Measurements from ENCODE around the gene INPP5F. TPM values are rescaled to one million over a fixed set of nuclear protein-coding genes. Genes with fewer than 3 reads are reported as not detected.

INPP5F gene
- total RNA-seq, 1 experiment from 2014 or later: 26.4 TPM

DNA sequence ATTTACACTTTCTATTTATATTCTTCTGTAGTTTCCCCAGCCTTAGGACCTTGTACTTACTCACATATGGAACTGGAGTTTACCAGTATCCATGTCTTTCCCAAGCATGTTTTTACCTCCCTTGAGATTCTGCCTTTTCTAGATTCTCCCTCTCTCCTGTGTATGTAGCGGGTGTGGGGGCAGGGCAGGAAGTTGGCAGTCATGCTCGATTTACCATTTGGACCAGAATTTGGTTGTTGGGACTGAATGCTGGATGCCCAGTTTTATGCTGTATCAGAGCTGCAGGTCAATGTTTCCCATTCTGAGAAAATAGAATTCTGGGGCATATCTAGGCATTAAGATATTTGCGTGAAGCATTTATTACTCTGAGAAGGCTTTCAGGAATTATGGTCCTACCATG lies 14.2 kb downstream of the INPP5F start:
- BruUV-seq (replicated peaks): no TSS peak
- intact Hi-C loops (cut with micrococcal nuclease; ENCODE audit: unreplicated experiment): no loop called here
- peak overlapping the region; percentile 33 for H3K27ac Mint-ChIP-seq (ENCODE audit: unreplicated experiment)
- Histone ChIP-seq H3K4me1 (peaks cover 68% of the 10 kb centered on the region), H3K27me3 (replicated peaks; ENCODE audit: control insufficient read depth, insufficient read depth, low read length) (no peaks in the 10 kb centered on the region), H3K4me3 (ENCODE audit: low read depth, low read length) (no peak overlapping the region), H3K9me3 (no peaks in the 10 kb centered on the region), H3K36me3 (ENCODE audit: control insufficient read depth, insufficient read depth, low read length) (no peaks in the 10 kb centered on the region)
- TF ChIP-seq, protein P1, sequence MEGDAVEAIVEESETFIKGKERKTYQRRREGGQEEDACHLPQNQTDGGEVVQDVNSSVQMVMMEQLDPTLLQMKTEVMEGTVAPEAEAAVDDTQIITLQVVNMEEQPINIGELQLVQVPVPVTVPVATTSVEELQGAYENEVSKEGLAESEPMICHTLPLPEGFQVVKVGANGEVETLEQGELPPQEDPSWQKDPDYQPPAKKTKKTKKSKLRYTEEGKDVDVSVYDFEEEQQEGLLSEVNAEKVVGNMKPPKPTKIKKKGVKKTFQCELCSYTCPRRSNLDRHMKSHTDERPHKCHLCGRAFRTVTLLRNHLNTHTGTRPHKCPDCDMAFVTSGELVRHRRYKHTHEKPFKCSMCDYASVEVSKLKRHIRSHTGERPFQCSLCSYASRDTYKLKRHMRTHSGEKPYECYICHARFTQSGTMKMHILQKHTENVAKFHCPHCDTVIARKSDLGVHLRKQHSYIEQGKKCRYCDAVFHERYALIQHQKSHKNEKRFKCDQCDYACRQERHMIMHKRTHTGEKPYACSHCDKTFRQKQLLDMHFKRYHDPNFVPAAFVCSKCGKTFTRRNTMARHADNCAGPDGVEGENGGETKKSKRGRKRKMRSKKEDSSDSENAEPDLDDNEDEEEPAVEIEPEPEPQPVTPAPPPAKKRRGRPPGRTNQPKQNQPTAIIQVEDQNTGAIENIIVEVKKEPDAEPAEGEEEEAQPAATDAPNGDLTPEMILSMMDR (IDR thresholded peaks at IDR 0.05; ENCODE audit: insufficient read depth in 1 of 2, low read depth in 1 of 2, low read length in 1 of 2, severe bottlenecking in 1 of 2, unreplicated experiment in 1 of 2): no peak
- peaks cover 3% of the 10 kb centered on the region for H3K9me3 Mint-ChIP-seq (ENCODE audit: unreplicated experiment)
- no peaks in the 10 kb centered on the region for H3K36me3 Mint-ChIP-seq (ENCODE audit: insufficient read depth, unreplicated experiment)
- POLR2A ChIA-PET: no interaction called here
- peaks cover 48% of the 10 kb centered on the region for H3K4me1 Mint-ChIP-seq (ENCODE audit: low read depth, unreplicated experiment)
- DNase-seq: no peak
- H3K4me3 Mint-ChIP-seq (ENCODE audit: unreplicated experiment): no peak overlapping the region
- H3K27me3 Mint-ChIP-seq (ENCODE audit: insufficient read depth, unreplicated experiment): no peaks in the 10 kb centered on the region
- CTCF ChIA-PET: no interaction called here

DNA sequence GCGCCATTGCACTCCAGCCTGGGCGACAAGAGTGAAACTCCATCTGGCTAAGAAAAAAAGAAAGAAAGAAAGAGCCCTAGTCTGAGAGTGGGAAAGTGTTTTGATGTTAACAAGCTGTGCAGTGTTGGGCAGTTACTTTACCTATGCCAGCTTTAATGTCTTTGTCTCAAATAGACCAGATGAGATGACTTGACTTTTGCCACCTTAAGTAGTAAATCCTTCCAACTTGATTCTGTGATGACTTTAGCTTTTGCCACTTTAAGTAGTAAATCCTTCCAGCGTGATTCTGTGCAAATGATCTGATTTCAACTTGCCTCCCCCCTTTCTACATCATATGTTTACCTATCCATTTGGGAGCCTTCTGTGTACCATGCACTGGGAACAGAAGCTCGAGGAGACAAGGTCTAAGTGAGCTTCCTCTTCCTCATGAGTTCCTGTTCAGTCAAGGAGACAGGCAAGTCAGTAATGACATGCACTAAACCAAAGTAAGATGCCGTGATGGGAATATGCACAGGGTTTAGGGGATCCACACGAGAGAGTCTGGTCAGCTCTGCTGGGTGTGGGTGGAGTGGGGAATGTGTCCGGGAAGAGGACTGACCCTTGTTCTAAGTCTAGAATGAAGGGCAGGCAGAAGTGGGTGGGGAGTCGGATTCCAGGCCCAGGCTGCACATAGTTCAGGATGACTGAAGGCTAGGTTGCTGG lies 17.2 kb downstream of the INPP5F start:
- peaks cover 2% of the 10 kb centered on the region for H3K36me3 Mint-ChIP-seq (ENCODE audit: insufficient read depth, unreplicated experiment)
- peak overlapping the region; percentile 79 for H3K27ac Mint-ChIP-seq (ENCODE audit: unreplicated experiment)
- TF ChIP-seq, protein P1 (IDR thresholded peaks at IDR 0.05; ENCODE audit: insufficient read depth in 1 of 2, low read depth in 1 of 2, low read length in 1 of 2, severe bottlenecking in 1 of 2, unreplicated experiment in 1 of 2): no peak
- H3K9me3 Mint-ChIP-seq (ENCODE audit: unreplicated experiment): peaks cover 9% of the 10 kb centered on the region
- TSS peak; percentile 100 for BruUV-seq (replicated peaks)
- Histone ChIP-seq H3K9me3 (no peaks in the 10 kb centered on the region), H3K4me3 (ENCODE audit: low read depth, low read length) (peak overlapping the region; percentile 17), H3K4me1 (peaks cover 60% of the 10 kb centered on the region), H3K36me3 (ENCODE audit: control insufficient read depth, insufficient read depth, low read length) (no peaks in the 10 kb centered on the region), H3K27me3 (replicated peaks; ENCODE audit: control insufficient read depth, insufficient read depth, low read length) (no peaks in the 10 kb centered on the region)
- H3K4me3 Mint-ChIP-seq (ENCODE audit: unreplicated experiment): peak overlapping the region; percentile 62
- ChIA-PET CTCF (interaction anchor here (1.0 to 1.2 kb wide), 2 partner anchors 17 to 56 kb away, joined by 3 to 18 read pairs; partner anchors contain the start of gene INPP5F), POLR2A (interaction anchor here (0.6 to 1.8 kb wide), 3 partner anchors 18 to 627 kb away, joined by 3 to 31 read pairs (median 6); partner anchors contain the start of genes INPP5F and MCMBP)
- peaks cover 47% of the 10 kb centered on the region for H3K4me1 Mint-ChIP-seq (ENCODE audit: low read depth, unreplicated experiment)
- intact Hi-C loops (cut with micrococcal nuclease; ENCODE audit: unreplicated experiment): loop anchor here (1.0 kb wide), 2 partner anchors 18 to 55 kb away; no protein-coding TSS in a partner anchor
- no peaks in the 10 kb centered on the region for H3K27me3 Mint-ChIP-seq (ENCODE audit: insufficient read depth, unreplicated experiment)
- peak; percentile 83 to 93 for DNase-seq

DNA sequence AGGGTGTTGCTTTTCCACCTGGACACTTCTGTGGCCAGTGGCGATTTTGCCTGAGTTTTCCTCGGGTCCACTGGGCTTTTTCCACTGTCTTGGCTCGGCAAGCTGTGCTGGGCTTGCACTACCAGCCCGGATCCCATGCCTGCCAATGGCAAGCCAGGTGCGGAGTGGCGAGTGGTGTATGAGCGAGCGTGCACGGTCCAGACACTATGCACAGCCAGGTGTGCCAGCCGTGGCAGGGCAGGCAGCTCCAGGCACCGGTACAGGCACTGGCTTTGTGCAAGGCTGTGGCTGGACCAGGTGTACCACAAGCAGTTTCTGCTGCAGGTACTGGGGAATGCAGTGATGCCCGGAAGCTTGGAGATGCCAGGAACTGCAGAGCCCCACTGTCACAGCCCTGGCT lies 22.1 kb downstream of the INPP5F start:
- ChIA-PET CTCF (interaction anchor here (0.7 to 0.9 kb wide), 3 partner anchors 15 to 111 kb away, joined by 3 read pairs; partner anchors contain the start of gene INPP5F), POLR2A (no interaction called here)
- no peaks in the 10 kb centered on the region for H3K36me3 ChIP-seq (ENCODE audit: control insufficient read depth, insufficient read depth, low read length)
- no TSS peak for BruUV-seq (replicated peaks)
- no peaks in the 10 kb centered on the region for H3K9me3 ChIP-seq
- H3K9me3 Mint-ChIP-seq (ENCODE audit: unreplicated experiment): peaks cover 9% of the 10 kb centered on the region
- peaks cover 38% of the 10 kb centered on the region for H3K4me1 ChIP-seq
- H3K27ac Mint-ChIP-seq (ENCODE audit: unreplicated experiment): no peak overlapping the region
- intact Hi-C loops (cut with micrococcal nuclease; ENCODE audit: unreplicated experiment): no loop called here
- peaks cover 45% of the 10 kb centered on the region for H3K4me1 Mint-ChIP-seq (ENCODE audit: low read depth, unreplicated experiment)
- H3K36me3 Mint-ChIP-seq (ENCODE audit: insufficient read depth, unreplicated experiment): peaks cover 6% of the 10 kb centered on the region
- no peaks in the 10 kb centered on the region for H3K27me3 Mint-ChIP-seq (ENCODE audit: insufficient read depth, unreplicated experiment)
- no peak overlapping the region for H3K4me3 Mint-ChIP-seq (ENCODE audit: unreplicated experiment)
- TF ChIP-seq, protein P1 (IDR thresholded peaks at IDR 0.05; ENCODE audit: insufficient read depth in 1 of 2, low read depth in 1 of 2, low read length in 1 of 2, severe bottlenecking in 1 of 2, unreplicated experiment in 1 of 2): no peak
- H3K27me3 ChIP-seq (replicated peaks; ENCODE audit: control insufficient read depth, insufficient read depth, low read length): no peaks in the 10 kb centered on the region
- DNase-seq: no peak
- H3K4me3 ChIP-seq (ENCODE audit: low read depth, low read length): no peak overlapping the region
